DND-41 (cell line): Measurements from ENCODE around the gene GSTP1.

Experiments
- ATAC-seq: fragments of 200-7000 bp; cut with Tn5 transposase; 3 replicates; pipeline ENCODE4 v1.9.1; 2021; ENCODE audit warnings: low read depth; ENCODE audit not compliant: insufficient read depth
- DNase-seq: peaks from one replicate; pipeline ENCODE4 v3.0.0-alpha.2; 2020
- H2AFZ ChIP-seq: 2 replicates; pipeline ENCODE4 v1.6.0; 2012; ENCODE audit warnings: low read depth, low read length
- H3K27ac ChIP-seq: 2 replicates; pipeline ENCODE4 v1.5.1; 2012; ENCODE audit warnings: low read length, inconsistent platforms
- H3K27me3 ChIP-seq: fragments of 200-600 bp; sonication (generic); 2 replicates; pipeline ENCODE4 v1.6.0; 2012; ENCODE audit warnings: low read length, mild to moderate bottlenecking, inconsistent platforms; ENCODE audit not compliant: insufficient read depth, poor library complexity
- H3K36me3 ChIP-seq: 2 replicates; pipeline ENCODE4 v1.5.1; 2012; ENCODE audit warnings: low read length, inconsistent platforms; ENCODE audit not compliant: insufficient read depth
- H3K4me1 ChIP-seq: 2 replicates; pipeline ENCODE4 v1.5.1; 2012; ENCODE audit warnings: mild to moderate bottlenecking, low read length; ENCODE audit not compliant: insufficient read depth
- H3K4me2 ChIP-seq: 2 replicates; pipeline ENCODE4 v1.6.0; 2012; ENCODE audit warnings: mild to moderate bottlenecking, moderate library complexity, low read length, inconsistent platforms; ENCODE audit not compliant: insufficient read depth
- H3K4me3 ChIP-seq, 2 experiments: fragments of 200-600 bp in 1 of 2; shearing (Covaris generic) in 1 of 2; 2 replicates each; pipeline ENCODE4 v1.5.1; 2012 to 2016; ENCODE audit warnings: inconsistent platforms in 2 of 2, low read length in 2 of 2, mild to moderate bottlenecking in 2 of 2, low read depth in 1 of 2, moderate library complexity in 1 of 2
- H3K79me2 ChIP-seq: 2 replicates; pipeline ENCODE4 v1.6.0; 2012; ENCODE audit warnings: low read length, inconsistent platforms; ENCODE audit not compliant: insufficient read depth
- H3K9ac ChIP-seq: 2 replicates; pipeline ENCODE4 v1.6.0; 2012; ENCODE audit warnings: low read depth, mild to moderate bottlenecking, inconsistent platforms, low read length, moderate library complexity
- H3K9me3 ChIP-seq: 2 replicates; pipeline ENCODE4 v1.5.1; 2012; ENCODE audit warnings: low read length, moderate library complexity, mild to moderate bottlenecking, inconsistent platforms; ENCODE audit not compliant: insufficient read depth, severe bottlenecking
- H4K20me1 ChIP-seq: 2 replicates; pipeline ENCODE4 v1.6.0; 2012; ENCODE audit warnings: low read length; ENCODE audit not compliant: insufficient read depth
- CTCF ChIP-seq: IDR thresholded peaks from 2 replicates; pipeline ENCODE4 v1.5.1; 2012; ENCODE audit warnings: borderline replicate concordance, low read length, moderate library complexity, mild to moderate bottlenecking; ENCODE audit not compliant: poor library complexity, severe bottlenecking; ENCODE audit errors: extremely low read depth
- EZH2 ChIP-seq: IDR thresholded peaks from 3 replicates; pipeline ENCODE4 v1.6.1; 2012; ENCODE audit warnings: borderline replicate concordance, low read depth, mild to moderate bottlenecking, moderate library complexity, low read length, inconsistent platforms; ENCODE audit not compliant: severe bottlenecking

The GSTP1 gene

DNA sequence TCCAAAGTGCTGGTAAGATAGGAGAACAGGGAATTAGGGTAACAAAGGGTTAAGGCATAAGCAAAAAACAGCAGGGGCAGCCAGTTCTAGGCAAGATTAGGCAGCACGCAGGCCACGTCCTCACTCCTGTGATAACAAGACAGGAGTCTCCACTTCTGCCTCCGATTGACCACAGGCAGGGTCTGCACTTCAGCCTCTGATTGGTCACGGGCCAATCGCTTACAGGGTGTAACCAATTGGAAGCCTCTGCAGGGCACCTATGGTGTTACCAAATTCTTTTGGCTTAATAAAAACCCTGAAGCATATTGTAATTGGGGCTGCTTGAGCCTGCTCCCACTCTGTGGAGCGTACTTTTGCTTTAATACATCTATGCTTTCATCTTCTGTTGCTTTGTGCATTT is 12.2 kb upstream of the GSTP1 start:
- H2AFZ ChIP-seq = no peak overlapping the region
- no peaks in the 10 kb centered on the region for H3K79me2 ChIP-seq
- ATAC-seq = no peak
- H3K9ac ChIP-seq = no peak overlapping the region
- H3K27me3 ChIP-seq = no peaks in the 10 kb centered on the region
- DNase-seq = no peak
- no peaks in the 10 kb centered on the region for H4K20me1 ChIP-seq
- H3K27ac ChIP-seq = no peak overlapping the region
- TF ChIP-seq CTCF (no peak), EZH2 (no peak)
- H3K4me3 ChIP-seq = no peak overlapping the region
- H3K4me1 ChIP-seq = no peaks in the 10 kb centered on the region
- no peaks in the 10 kb centered on the region for H3K36me3 ChIP-seq
- no peak overlapping the region for H3K4me2 ChIP-seq
- no peaks in the 10 kb centered on the region for H3K9me3 ChIP-seq

DNA sequence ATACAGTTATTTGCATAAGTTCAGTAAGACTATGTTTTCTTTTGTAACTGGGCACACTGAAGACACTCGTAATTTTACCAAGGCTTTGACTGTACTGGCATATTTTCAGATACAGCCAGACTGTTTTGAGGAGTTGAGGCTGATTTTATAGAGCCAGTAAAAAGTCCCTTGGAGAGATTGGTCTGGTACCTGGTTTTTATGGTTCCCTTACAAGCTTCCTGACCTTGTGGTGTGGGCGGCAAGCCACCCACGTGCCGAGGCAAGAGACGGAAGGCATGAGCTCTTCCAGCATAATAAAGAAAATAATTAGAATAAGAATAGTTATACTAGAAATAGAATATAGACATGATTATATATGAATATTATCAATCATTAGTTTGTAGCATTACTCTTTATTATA is 11.3 kb upstream of the GSTP1 start:
- Histone ChIP-seq H3K36me3 (no peaks in the 10 kb centered on the region), H4K20me1 (no peaks in the 10 kb centered on the region), H3K4me1 (no peaks in the 10 kb centered on the region), H2AFZ (no peak overlapping the region), H3K27me3 (no peaks in the 10 kb centered on the region), H3K4me2 (no peak overlapping the region), H3K9me3 (no peaks in the 10 kb centered on the region), H3K4me3 (no peak overlapping the region), H3K9ac (no peak overlapping the region), H3K79me2 (no peaks in the 10 kb centered on the region), H3K27ac (no peak overlapping the region)
- DNase-seq (no peak), ATAC-seq (no peak)
- TF ChIP-seq CTCF (no peak), EZH2 (no peak)

DNA sequence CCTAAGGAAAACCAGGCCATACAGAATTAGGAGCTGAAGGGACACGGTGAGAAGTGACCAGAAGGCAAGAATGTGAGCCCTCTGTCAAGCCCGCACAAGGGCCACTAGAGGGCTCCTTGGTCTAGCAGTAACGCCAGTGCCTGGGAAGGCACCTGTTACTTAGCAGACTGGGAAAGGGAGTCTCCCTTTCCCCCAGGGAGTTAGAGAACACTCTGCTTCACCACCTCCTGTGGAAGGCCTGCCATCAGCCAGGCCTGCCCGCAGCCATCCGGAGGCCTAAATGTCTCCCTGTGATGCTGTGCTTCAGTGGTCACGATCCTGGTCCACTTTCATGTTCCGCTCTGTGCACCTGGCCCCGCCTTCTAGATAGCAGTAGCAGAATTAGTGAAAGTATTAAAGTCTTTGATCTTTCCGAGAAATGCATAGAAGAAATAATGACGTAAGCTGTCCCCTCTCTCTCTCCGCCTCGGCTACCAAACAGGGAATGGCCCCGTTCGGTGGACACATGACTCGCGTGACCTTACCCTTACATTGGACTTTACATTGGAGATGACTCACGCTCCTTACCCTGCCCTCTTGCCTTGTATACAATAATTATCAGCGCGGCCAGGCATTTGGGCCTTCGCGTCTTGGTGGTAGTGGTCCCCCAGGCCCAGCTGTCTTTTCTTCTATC is 10.7 kb upstream of the GSTP1 start:
- Histone ChIP-seq H3K4me1 (no peaks in the 10 kb centered on the region), H3K4me2 (no peak overlapping the region), H3K36me3 (no peaks in the 10 kb centered on the region), H3K9ac (no peak overlapping the region), H3K9me3 (no peaks in the 10 kb centered on the region), H4K20me1 (no peaks in the 10 kb centered on the region), H3K27ac (no peak overlapping the region), H2AFZ (no peak overlapping the region), H3K4me3 (no peak overlapping the region), H3K27me3 (no peaks in the 10 kb centered on the region), H3K79me2 (no peaks in the 10 kb centered on the region)
- peak; percentile 43 for DNase-seq
- 0 out of 3 replicates have a peak, but pooled peaks have one; percentile 49 for ATAC-seq
- TF ChIP-seq CTCF (peak; percentile 69), EZH2 (no peak)

- peaks cover 5% of the 10 kb centered on the region for H3K27me3 ChIP-seq
- no peak for DNase-seq
- H3K27ac ChIP-seq = no peak overlapping the region
- H3K4me1 ChIP-seq = 0 out of 2 replicates have a peak, but pooled peaks cover 4% of the 10 kb centered on the region
- H3K4me3 ChIP-seq = no peak overlapping the region
- H2AFZ ChIP-seq = no peak overlapping the region
- no peaks in the 10 kb centered on the region for H3K79me2 ChIP-seq
- no peak for TF ChIP-seq CTCF
- TF ChIP-seq EZH2 = no peak
- H3K36me3 ChIP-seq = no peaks in the 10 kb centered on the region
- no peaks in the 10 kb centered on the region for H4K20me1 ChIP-seq
- no peak overlapping the region for H3K4me2 ChIP-seq
- H3K9me3 ChIP-seq = no peaks in the 10 kb centered on the region
- no peak for ATAC-seq
- no peak overlapping the region for H3K9ac ChIP-seq
Measured at GRCh38 chr11:67574938-67575337, 8.7 kb upstream of the GSTP1 start.
